ENCODE results near the gene CDYL2. TPM values are rescaled to one million over a fixed set of nuclear protein-coding genes. Genes with fewer than 3 reads are reported as not detected.
"Not testable (repeated sequence)": the region's sequence is repeated elsewhere in the genome, so short reads cannot be mapped to it uniquely, and the experiment has no call there.

Gene CDYL2
- total and polyA plus RNA-seq, 2 experiments from 2014 or later = 2.1 to 5.2 TPM

DNA sequence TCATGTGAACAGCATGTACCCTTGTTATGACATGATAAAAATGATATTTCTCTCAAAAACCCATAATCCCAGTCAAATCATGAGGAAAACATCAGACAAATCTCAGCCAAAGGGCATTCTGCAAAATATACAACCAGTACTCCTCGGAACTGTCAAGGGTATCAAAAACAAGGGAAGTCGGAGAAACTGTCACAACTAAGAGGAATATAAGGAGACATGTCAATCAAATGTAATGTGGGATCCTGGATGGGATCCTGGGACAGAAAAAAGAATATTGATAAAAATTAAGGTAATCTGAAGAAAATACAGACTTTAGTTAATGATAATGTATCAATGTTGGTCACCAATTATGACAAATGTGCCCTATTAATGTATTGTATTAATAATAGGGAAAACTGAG is 15.6 kb upstream of the CDYL2 start:
- Histone ChIP-seq H3K36me3 (ENCODE audit: low read depth) (no peaks in the 10 kb centered on the region), H2AFZ (no peak overlapping the region), H4K20me1 (ENCODE audit: insufficient read depth) (no peaks in the 10 kb centered on the region), H3K9me3 (ENCODE audit: low read depth) (no peaks in the 10 kb centered on the region), H3F3A (ENCODE audit: insufficient read depth) (no peaks in the 10 kb centered on the region), H3K4me2 (ENCODE audit: unreplicated experiment) (no peak overlapping the region), H3K4me1 (ENCODE audit: insufficient read depth) (no peaks in the 10 kb centered on the region), H3K27me3 (replicated peaks; ENCODE audit: insufficient read depth) (peaks cover 5% of the 10 kb centered on the region; the same call in 1 of the 2 replicates), H3K4me3 (no peak overlapping the region), H3K79me2 (ENCODE audit: insufficient read depth) (no peaks in the 10 kb centered on the region), H3K9ac (no peak overlapping the region), H3K9me2 (ENCODE audit: insufficient read depth) (no peaks in the 10 kb centered on the region), H3K27ac (no peak overlapping the region)
- in situ Hi-C loops (cut with MboI) = loop anchor here (10.0 kb wide), 1 partner anchor 285 kb away; no protein-coding TSS in a partner anchor
- DNase-seq = no peak
- WGBS, 2 experiments (ENCODE audit: low coverage in 1 of 2, low lambda C conversion rate in 2 of 2, missing lambda C conversion rate in 2 of 2) = 51 to 56% methylated on average over 2 of the region's 2 CpGs
- TF ChIP-seq EZH2phosphoT487 (IDR thresholded peaks at IDR 0.05; ENCODE audit: insufficient read depth, low read depth) = no peak
- no peak for TF ChIP-seq EZH2 (IDR thresholded peaks at IDR 0.05; ENCODE audit: insufficient read depth, poor library complexity, severe bottlenecking)

DNA sequence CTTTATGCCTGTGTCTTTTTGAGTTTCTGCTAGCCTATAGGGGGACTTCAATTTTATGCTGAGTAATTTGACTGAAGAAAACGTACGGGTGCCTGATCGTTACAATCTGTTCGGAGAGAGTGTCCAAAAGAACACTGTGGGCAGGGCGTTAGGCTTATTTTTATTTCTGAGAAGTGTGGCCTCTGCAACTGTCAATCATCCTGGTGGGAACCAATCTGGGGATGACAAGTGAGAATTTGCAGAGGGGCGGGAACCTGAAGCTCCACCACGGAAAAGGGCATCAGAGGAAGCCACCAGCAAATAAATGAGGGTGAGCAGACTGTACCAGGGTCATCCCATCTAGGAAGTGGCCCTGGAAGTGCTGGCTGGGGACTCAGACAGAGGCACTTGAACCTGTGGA is 12.0 kb upstream of the CDYL2 start:
- H3K4me3 ChIP-seq = no peak overlapping the region
- in situ Hi-C loops (cut with MboI) = loop anchor here (10.0 kb wide), 1 partner anchor 282 kb away; no protein-coding TSS in a partner anchor
- H3K9ac ChIP-seq = no peak overlapping the region
- H3K27ac ChIP-seq = no peak overlapping the region
- peaks cover 7% of the 10 kb centered on the region; the same call in 1 of the 2 replicates for H3K27me3 ChIP-seq (replicated peaks; ENCODE audit: insufficient read depth)
- no peaks in the 10 kb centered on the region for H3F3A ChIP-seq (ENCODE audit: insufficient read depth)
- no peak overlapping the region for H3K4me2 ChIP-seq (ENCODE audit: unreplicated experiment)
- H3K36me3 ChIP-seq (ENCODE audit: low read depth) = no peaks in the 10 kb centered on the region
- TF ChIP-seq EZH2phosphoT487 (IDR thresholded peaks at IDR 0.05; ENCODE audit: insufficient read depth, low read depth) (no peak), EZH2 (IDR thresholded peaks at IDR 0.05; ENCODE audit: insufficient read depth, poor library complexity, severe bottlenecking) (no peak)
- H4K20me1 ChIP-seq (ENCODE audit: insufficient read depth) = no peaks in the 10 kb centered on the region
- no peak for DNase-seq
- H3K9me3 ChIP-seq (ENCODE audit: low read depth) = no peaks in the 10 kb centered on the region
- H2AFZ ChIP-seq = peak overlapping the region; percentile 33; the same call in 1 of the 2 replicates
- H3K4me1 ChIP-seq (ENCODE audit: insufficient read depth) = no peaks in the 10 kb centered on the region
- 15 to 19% methylated on average over 7 of the region's 7 CpGs for WGBS, 2 experiments (ENCODE audit: low coverage in 1 of 2, low lambda C conversion rate in 2 of 2, missing lambda C conversion rate in 2 of 2)
- H3K9me2 ChIP-seq (ENCODE audit: insufficient read depth) = no peaks in the 10 kb centered on the region
- no peaks in the 10 kb centered on the region for H3K79me2 ChIP-seq (ENCODE audit: insufficient read depth)

DNA sequence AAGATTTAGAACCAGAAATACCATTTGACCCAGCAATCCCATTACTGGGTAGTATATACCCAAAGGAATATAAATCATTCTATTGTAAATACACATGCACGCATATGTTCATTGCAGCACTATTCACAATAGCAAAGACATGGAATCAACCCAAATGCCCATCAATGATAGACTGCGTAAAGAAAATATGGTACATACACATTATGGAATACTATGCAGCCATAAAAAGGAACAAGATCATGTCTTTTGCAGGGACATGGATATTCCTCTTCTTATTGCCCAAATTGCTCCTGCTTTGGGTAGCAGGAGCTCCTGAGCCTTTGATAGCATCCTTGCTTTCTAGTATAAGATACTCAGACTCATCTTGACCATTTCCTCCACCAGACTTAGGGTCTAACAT is 10.9 kb upstream of the CDYL2 start:
- not testable (repeated sequence) for H3K27me3 ChIP-seq (replicated peaks; ENCODE audit: insufficient read depth); H3F3A ChIP-seq (ENCODE audit: insufficient read depth); H3K9me3 ChIP-seq (ENCODE audit: low read depth); H3K4me3 ChIP-seq; H4K20me1 ChIP-seq (ENCODE audit: insufficient read depth); H3K79me2 ChIP-seq (ENCODE audit: insufficient read depth); H3K9ac ChIP-seq; H3K4me2 ChIP-seq (ENCODE audit: unreplicated experiment); H3K36me3 ChIP-seq (ENCODE audit: low read depth); H3K9me2 ChIP-seq (ENCODE audit: insufficient read depth); H2AFZ ChIP-seq; H3K27ac ChIP-seq; DNase-seq; H3K4me1 ChIP-seq (ENCODE audit: insufficient read depth)
- in situ Hi-C loops (cut with MboI) = loop anchor here (10.0 kb wide), 1 partner anchor 280 kb away; no protein-coding TSS in a partner anchor
- 84 to 92% methylated on average over 2 of the region's 2 CpGs for WGBS, 2 experiments (ENCODE audit: low coverage in 1 of 2, low lambda C conversion rate in 2 of 2, missing lambda C conversion rate in 2 of 2)

DNA sequence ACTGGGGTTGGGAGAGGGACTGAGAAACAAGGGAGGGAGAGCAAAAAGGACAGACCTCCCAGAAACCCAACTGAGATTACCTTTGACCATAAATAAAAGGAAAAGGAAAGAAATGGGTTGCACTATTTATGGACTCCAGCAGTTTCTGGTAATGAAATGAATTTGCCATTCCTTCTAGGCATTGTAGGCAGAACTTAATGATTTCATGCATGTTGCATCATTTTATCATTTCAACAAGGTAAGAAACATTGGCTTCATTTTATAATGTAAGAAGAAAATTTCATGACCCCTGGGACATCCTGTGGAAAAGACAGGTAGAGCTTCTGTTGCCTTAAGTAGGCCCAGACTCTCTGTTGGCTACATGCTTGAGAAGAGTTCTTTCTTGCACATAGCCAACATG is 8.2 kb upstream of the CDYL2 start:
- H3K4me3 ChIP-seq = no peak overlapping the region
- H3K9me3 ChIP-seq (ENCODE audit: low read depth) = no peaks in the 10 kb centered on the region
- H3K9ac ChIP-seq = no peak overlapping the region
- no peak for DNase-seq
- in situ Hi-C loops (cut with MboI) = loop anchor here (10.0 kb wide), 1 partner anchor 278 kb away; no protein-coding TSS in a partner anchor
- no peak for TF ChIP-seq EZH2 (IDR thresholded peaks at IDR 0.05; ENCODE audit: insufficient read depth, poor library complexity, severe bottlenecking)
- no peak for TF ChIP-seq EZH2phosphoT487 (IDR thresholded peaks at IDR 0.05; ENCODE audit: insufficient read depth, low read depth)
- no peaks in the 10 kb centered on the region for H3K36me3 ChIP-seq (ENCODE audit: low read depth)
- H3K79me2 ChIP-seq (ENCODE audit: insufficient read depth) = no peaks in the 10 kb centered on the region
- no peak overlapping the region for H3K4me2 ChIP-seq (ENCODE audit: unreplicated experiment)
- H4K20me1 ChIP-seq (ENCODE audit: insufficient read depth) = no peaks in the 10 kb centered on the region
- H3K4me1 ChIP-seq (ENCODE audit: insufficient read depth) = no peaks in the 10 kb centered on the region
- no peak overlapping the region for H2AFZ ChIP-seq
- no peaks in the 10 kb centered on the region for H3K9me2 ChIP-seq (ENCODE audit: insufficient read depth)
- H3F3A ChIP-seq (ENCODE audit: insufficient read depth) = no peaks in the 10 kb centered on the region
- no peak overlapping the region for H3K27ac ChIP-seq
- H3K27me3 ChIP-seq (replicated peaks; ENCODE audit: insufficient read depth) = peaks cover 7% of the 10 kb centered on the region; the same call in 1 of the 2 replicates

DNA sequence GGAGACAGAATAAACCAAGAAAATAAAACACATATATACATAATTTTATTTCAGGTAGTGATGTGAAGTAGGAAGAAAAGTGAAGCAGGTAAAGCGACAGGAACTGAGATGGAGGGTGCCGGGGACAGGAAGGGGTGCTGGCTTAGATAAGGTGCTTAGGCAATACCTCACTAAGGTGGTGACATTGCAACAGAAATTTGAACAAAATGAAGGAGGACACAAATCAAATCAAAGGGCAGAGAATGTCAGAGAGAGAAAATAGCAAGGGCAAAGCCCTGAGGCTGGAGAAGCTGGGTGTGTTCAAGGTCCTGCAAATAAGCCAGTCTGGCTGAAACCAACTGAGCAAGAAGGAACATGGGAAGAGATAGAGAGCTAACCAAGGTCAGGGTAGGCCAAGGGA is 5.0 kb upstream of the CDYL2 start:
- Histone ChIP-seq H3K4me1 (ENCODE audit: insufficient read depth) (peaks cover 11% of the 10 kb centered on the region; the same call in 1 of the 2 replicates), H3K4me2 (ENCODE audit: unreplicated experiment) (no peak overlapping the region), H3K79me2 (ENCODE audit: insufficient read depth) (no peaks in the 10 kb centered on the region), H3K9me2 (ENCODE audit: insufficient read depth) (no peaks in the 10 kb centered on the region), H3K27me3 (replicated peaks; ENCODE audit: insufficient read depth) (no peaks in the 10 kb centered on the region), H3K36me3 (ENCODE audit: low read depth) (no peaks in the 10 kb centered on the region), H4K20me1 (ENCODE audit: insufficient read depth) (no peaks in the 10 kb centered on the region), H3F3A (ENCODE audit: insufficient read depth) (peaks cover 9% of the 10 kb centered on the region), H3K9me3 (ENCODE audit: low read depth) (no peaks in the 10 kb centered on the region), H3K4me3 (no peak overlapping the region), H3K27ac (no peak overlapping the region), H2AFZ (no peak overlapping the region), H3K9ac (no peak overlapping the region)
- WGBS, 2 experiments (ENCODE audit: low coverage in 1 of 2, low lambda C conversion rate in 2 of 2, missing lambda C conversion rate in 2 of 2) = 92 to 94% methylated on average over 2 of the region's 2 CpGs
- TF ChIP-seq EZH2 (IDR thresholded peaks at IDR 0.05; ENCODE audit: insufficient read depth, poor library complexity, severe bottlenecking) (no peak), EZH2phosphoT487 (IDR thresholded peaks at IDR 0.05; ENCODE audit: insufficient read depth, low read depth) (no peak)
- in situ Hi-C loops (cut with MboI) = no loop called here
- no peak for DNase-seq
